ENCODE measurements around the gene CUX1. TPM values are rescaled to one million over a fixed set of nuclear protein-coding genes. Genes with fewer than 3 reads are reported as not detected.

The CUX1 gene
- total RNA-seq, 1 experiment from 2014 or later: 116 TPM

DNA sequence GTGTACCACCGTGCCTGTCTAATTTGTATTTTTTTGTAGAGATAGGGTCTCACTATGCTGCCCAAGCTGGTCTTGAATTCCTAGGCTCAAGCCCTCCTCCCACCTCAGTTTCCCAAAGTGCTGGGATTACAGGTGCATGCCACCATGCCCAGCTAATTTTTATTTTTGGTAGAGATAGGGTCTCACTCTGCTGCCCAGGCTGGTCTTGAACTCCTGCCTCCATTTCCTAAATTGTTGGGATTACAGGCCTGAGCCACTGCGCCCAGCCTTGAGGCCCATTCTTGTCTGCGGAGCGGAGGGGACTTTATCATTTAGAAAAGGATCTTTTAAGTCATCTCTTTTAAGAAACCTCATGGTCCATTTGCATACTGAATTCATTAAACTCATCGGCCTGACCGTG, 247.8 kb downstream of the CUX1 start:
- intact Hi-C loops (cut with micrococcal nuclease; ENCODE audit: unreplicated experiment): no loop called here
- Histone ChIP-seq H3K4me3 (ENCODE audit: low read depth, low read length) (no peak overlapping the region), H3K36me3 (ENCODE audit: control insufficient read depth, insufficient read depth, low read length) (no peaks in the 10 kb centered on the region), H3K27me3 (replicated peaks; ENCODE audit: control insufficient read depth, insufficient read depth, low read length) (no peaks in the 10 kb centered on the region), H3K9me3 (no peaks in the 10 kb centered on the region), H3K4me1 (peaks cover 18% of the 10 kb centered on the region)
- no peaks in the 10 kb centered on the region for H3K9me3 Mint-ChIP-seq (ENCODE audit: unreplicated experiment)
- TF ChIP-seq, protein P1, sequence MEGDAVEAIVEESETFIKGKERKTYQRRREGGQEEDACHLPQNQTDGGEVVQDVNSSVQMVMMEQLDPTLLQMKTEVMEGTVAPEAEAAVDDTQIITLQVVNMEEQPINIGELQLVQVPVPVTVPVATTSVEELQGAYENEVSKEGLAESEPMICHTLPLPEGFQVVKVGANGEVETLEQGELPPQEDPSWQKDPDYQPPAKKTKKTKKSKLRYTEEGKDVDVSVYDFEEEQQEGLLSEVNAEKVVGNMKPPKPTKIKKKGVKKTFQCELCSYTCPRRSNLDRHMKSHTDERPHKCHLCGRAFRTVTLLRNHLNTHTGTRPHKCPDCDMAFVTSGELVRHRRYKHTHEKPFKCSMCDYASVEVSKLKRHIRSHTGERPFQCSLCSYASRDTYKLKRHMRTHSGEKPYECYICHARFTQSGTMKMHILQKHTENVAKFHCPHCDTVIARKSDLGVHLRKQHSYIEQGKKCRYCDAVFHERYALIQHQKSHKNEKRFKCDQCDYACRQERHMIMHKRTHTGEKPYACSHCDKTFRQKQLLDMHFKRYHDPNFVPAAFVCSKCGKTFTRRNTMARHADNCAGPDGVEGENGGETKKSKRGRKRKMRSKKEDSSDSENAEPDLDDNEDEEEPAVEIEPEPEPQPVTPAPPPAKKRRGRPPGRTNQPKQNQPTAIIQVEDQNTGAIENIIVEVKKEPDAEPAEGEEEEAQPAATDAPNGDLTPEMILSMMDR (IDR thresholded peaks at IDR 0.05; ENCODE audit: insufficient read depth in 1 of 2, low read depth in 1 of 2, low read length in 1 of 2, severe bottlenecking in 1 of 2, unreplicated experiment in 1 of 2): no peak
- CTCF ChIA-PET: interaction anchor here (1.8 kb wide), 1 partner anchor 32 kb away, joined by 5 read pairs; no protein-coding TSS in a partner anchor
- POLR2A ChIA-PET: no interaction called here
- no peaks in the 10 kb centered on the region for H3K27me3 Mint-ChIP-seq (ENCODE audit: insufficient read depth, unreplicated experiment)
- peaks cover 25% of the 10 kb centered on the region for H3K4me1 Mint-ChIP-seq (ENCODE audit: low read depth, unreplicated experiment)
- DNase-seq: no peak
- BruUV-seq (replicated peaks): no TSS peak
- H3K4me3 Mint-ChIP-seq (ENCODE audit: unreplicated experiment): no peak overlapping the region
- no peak overlapping the region for H3K27ac Mint-ChIP-seq (ENCODE audit: unreplicated experiment)
- peaks cover 65% of the 10 kb centered on the region for H3K36me3 Mint-ChIP-seq (ENCODE audit: insufficient read depth, unreplicated experiment)

DNA sequence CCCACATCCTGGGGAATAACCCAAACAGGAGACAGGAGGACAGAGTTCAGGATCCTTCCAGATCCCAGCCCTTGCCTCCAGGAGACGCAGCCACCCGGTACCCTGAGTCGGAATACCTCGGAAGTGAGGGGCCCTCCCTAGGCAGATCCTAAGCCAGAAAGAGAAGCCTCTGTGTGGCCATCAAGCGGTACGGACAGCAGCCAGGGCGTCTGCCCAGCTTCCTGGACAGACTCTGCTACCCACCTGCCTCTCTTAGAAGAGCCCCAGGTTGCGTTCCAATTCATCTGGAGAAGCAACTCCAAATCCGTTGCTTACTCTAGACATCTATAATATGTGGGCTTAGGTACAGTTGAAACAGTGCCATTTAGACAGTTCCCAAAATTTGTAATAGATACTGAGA, 249.1 kb downstream of the CUX1 start:
- H3K4me1 ChIP-seq: peaks cover 18% of the 10 kb centered on the region

DNA sequence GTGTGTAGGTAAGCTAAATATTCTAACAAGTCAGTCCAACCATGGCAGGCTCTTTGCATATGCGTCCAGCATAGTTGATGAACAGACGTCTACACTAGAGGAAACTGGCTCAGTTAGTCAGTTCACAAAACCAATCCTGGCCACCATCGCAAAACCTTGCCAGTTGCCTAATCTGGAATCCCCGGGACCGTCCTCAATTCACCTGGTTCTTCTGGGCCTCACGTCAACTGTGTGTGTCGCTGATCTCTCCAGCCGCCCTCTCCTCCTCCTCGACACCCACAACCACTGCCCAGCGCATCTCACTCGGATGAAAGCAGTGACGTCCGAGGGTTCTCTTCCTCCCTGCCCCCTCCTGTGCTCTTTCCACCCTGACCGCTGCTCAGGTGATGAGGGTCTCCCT, 251.4 kb downstream of the CUX1 start:
- Mint-ChIP-seq H3K4me3 (ENCODE audit: unreplicated experiment) (peak overlapping the region; percentile 7), H3K4me1 (ENCODE audit: low read depth, unreplicated experiment) (peaks cover 23% of the 10 kb centered on the region), H3K27me3 (ENCODE audit: insufficient read depth, unreplicated experiment) (no peaks in the 10 kb centered on the region), H3K36me3 (ENCODE audit: insufficient read depth, unreplicated experiment) (peaks cover 82% of the 10 kb centered on the region), H3K27ac (ENCODE audit: unreplicated experiment) (peak overlapping the region; percentile 23), H3K9me3 (ENCODE audit: unreplicated experiment) (no peaks in the 10 kb centered on the region)
- TF ChIP-seq, protein P1 (IDR thresholded peaks at IDR 0.05; ENCODE audit: insufficient read depth in 1 of 2, low read depth in 1 of 2, low read length in 1 of 2, severe bottlenecking in 1 of 2, unreplicated experiment in 1 of 2): no peak
- intact Hi-C loops (cut with micrococcal nuclease; ENCODE audit: unreplicated experiment): no loop called here
- DNase-seq: peak in 1 of 2 experiments; percentile 17
- ChIA-PET POLR2A (no interaction called here), CTCF (no interaction called here)
- peaks cover 3% of the 10 kb centered on the region; the same call in 1 of the 2 replicates for H3K36me3 ChIP-seq (ENCODE audit: control insufficient read depth, insufficient read depth, low read length)
- BruUV-seq (replicated peaks): no TSS peak
- no peaks in the 10 kb centered on the region for H3K27me3 ChIP-seq (replicated peaks; ENCODE audit: control insufficient read depth, insufficient read depth, low read length)
- H3K4me1 ChIP-seq: peaks cover 13% of the 10 kb centered on the region
- H3K4me3 ChIP-seq (ENCODE audit: low read depth, low read length): no peak overlapping the region
- H3K9me3 ChIP-seq: no peaks in the 10 kb centered on the region; the same call in 1 of the 2 replicates

More for the DNA sequence above, 249.1 kb downstream of the CUX1 start:
- peaks cover 25% of the 10 kb centered on the region for H3K4me1 Mint-ChIP-seq (ENCODE audit: low read depth, unreplicated experiment)
- ChIA-PET POLR2A (no interaction called here), CTCF (no interaction called here)
- TF ChIP-seq, protein P1 (IDR thresholded peaks at IDR 0.05; ENCODE audit: insufficient read depth in 1 of 2, low read depth in 1 of 2, low read length in 1 of 2, severe bottlenecking in 1 of 2, unreplicated experiment in 1 of 2): no peak
- H3K27me3 Mint-ChIP-seq (ENCODE audit: insufficient read depth, unreplicated experiment): no peaks in the 10 kb centered on the region
- H3K4me3 Mint-ChIP-seq (ENCODE audit: unreplicated experiment): no peak overlapping the region
- Histone ChIP-seq H3K4me3 (ENCODE audit: low read depth, low read length) (no peak overlapping the region), H3K9me3 (no peaks in the 10 kb centered on the region), H3K27me3 (replicated peaks; ENCODE audit: control insufficient read depth, insufficient read depth, low read length) (no peaks in the 10 kb centered on the region), H3K36me3 (ENCODE audit: control insufficient read depth, insufficient read depth, low read length) (peaks cover 3% of the 10 kb centered on the region; the same call in 1 of the 2 replicates)
- no TSS peak for BruUV-seq (replicated peaks)
- H3K9me3 Mint-ChIP-seq (ENCODE audit: unreplicated experiment): no peaks in the 10 kb centered on the region
- DNase-seq: no peak
- intact Hi-C loops (cut with micrococcal nuclease; ENCODE audit: unreplicated experiment): no loop called here
- H3K27ac Mint-ChIP-seq (ENCODE audit: unreplicated experiment): no peak overlapping the region
- peaks cover 71% of the 10 kb centered on the region for H3K36me3 Mint-ChIP-seq (ENCODE audit: insufficient read depth, unreplicated experiment)

Data from Caco-2 (cell line).